BJ (cell line): ENCODE data around the gene PARP1. TPM values are rescaled to one million over a fixed set of nuclear protein-coding genes. Genes with fewer than 3 reads are reported as not detected.

Experiments used
- CTCF ChIA-PET: fragments of 350-600 bp; formaldehyde crosslinking; extraction: SDS; loops from one replicate; lab custom pipeline; 2021; ENCODE audit warnings: antibody characterized with exemption, inconsistent platforms; lab: Yijun Ruan, JAX
- POLR2A ChIA-PET: fragments of 300-600 bp; sonication (Branson Sonifier 250); formaldehyde crosslinking; extraction: SDS; loops from one replicate; lab custom pipeline; 2021; ENCODE audit warnings: antibody characterized with exemption; lab: Charles Lee
- DNase-seq: peaks from one replicate; pipeline ENCODE4 v3.0.0-alpha.2; 2011; ENCODE audit warnings: low read depth
- H3K27me3 ChIP-seq: 2 replicates; pipeline ENCODE4 v1.6.0; 2011; ENCODE audit warnings: low read length; ENCODE audit not compliant: control insufficient read depth, insufficient read depth
- H3K36me3 ChIP-seq: 2 replicates; pipeline ENCODE4 v1.5.1; 2011; ENCODE audit warnings: low read length; ENCODE audit not compliant: control insufficient read depth, insufficient read depth
- H3K4me3 ChIP-seq: 2 replicates; pipeline ENCODE4 v1.5.1; 2011; ENCODE audit warnings: low read depth, mild to moderate bottlenecking, control low read depth, low read length
- CTCF ChIP-seq: IDR thresholded peaks from 2 replicates; pipeline ENCODE4 v1.5.1; 2011; ENCODE audit warnings: low read depth, mild to moderate bottlenecking, control low read depth, inconsistent platforms, low read length, moderate library complexity; ENCODE audit not compliant: insufficient read depth
- polyA plus RNA-seq: library from polyadenylated mRNA; depleted of rRNA; stranded (reverse); fragments of >200 nt; gene quantifications from 2 replicates; pipeline ENCODE4 v1.2.3, GENCODE V29; 2011

Gene PARP1
- polyA plus RNA-seq, 1 experiment: 58.7 TPM

- DNase-seq: no peak
- no peak overlapping the region for H3K4me3 ChIP-seq
- no peak for TF ChIP-seq CTCF
- POLR2A ChIA-PET: no interaction called here
- H3K27me3 ChIP-seq: no peaks in the 10 kb centered on the region; the same call in 1 of the 2 replicates
- CTCF ChIA-PET: no interaction called here
- H3K36me3 ChIP-seq: no peaks in the 10 kb centered on the region
Measured at GRCh38 chr1:226322986-226323385, 84.9 kb downstream of the PARP1 start.

- no peak overlapping the region for H3K4me3 ChIP-seq
- DNase-seq: no peak
- H3K27me3 ChIP-seq: no peaks in the 10 kb centered on the region; the same call in 1 of the 2 replicates
- POLR2A ChIA-PET: no interaction called here
- H3K36me3 ChIP-seq: no peaks in the 10 kb centered on the region
- TF ChIP-seq CTCF: no peak
- CTCF ChIA-PET: interaction anchor here (1.1 to 1.9 kb wide), 2 partner anchors 12 to 14 kb away, joined by 3 to 4 read pairs; no protein-coding TSS in a partner anchor
Measured at GRCh38 chr1:226320930-226321329, 87.0 kb downstream of the PARP1 start.

- Histone ChIP-seq H3K4me3 (no peak overlapping the region), H3K36me3 (no peaks in the 10 kb centered on the region), H3K27me3 (no peaks in the 10 kb centered on the region; the same call in 1 of the 2 replicates)
- TF ChIP-seq CTCF: no peak
- DNase-seq: no peak
- ChIA-PET CTCF (no interaction called here), POLR2A (no interaction called here)
Measured at GRCh38 chr1:226318471-226318870, 89.4 kb downstream of the PARP1 start.

GRCh38 chr1:226314055-226314454 lies 93.8 kb downstream of the PARP1 start:
- DNase-seq: no peak
- CTCF ChIA-PET: interaction anchor here (0.9 to 1.1 kb wide), 3 partner anchors 10 to 117 kb away, joined by 3 read pairs; no protein-coding TSS in a partner anchor
- TF ChIP-seq CTCF: no peak
- Histone ChIP-seq H3K27me3 (no peaks in the 10 kb centered on the region; the same call in 1 of the 2 replicates), H3K36me3 (no peaks in the 10 kb centered on the region), H3K4me3 (no peak overlapping the region)
- POLR2A ChIA-PET: no interaction called here

GRCh38 chr1:226312065-226312464 lies 95.8 kb downstream of the PARP1 start:
- ChIA-PET CTCF (no interaction called here), POLR2A (no interaction called here)
- H3K36me3 ChIP-seq: no peaks in the 10 kb centered on the region
- no peak overlapping the region for H3K4me3 ChIP-seq
- TF ChIP-seq CTCF: no peak
- no peak for DNase-seq
- no peaks in the 10 kb centered on the region; the same call in 1 of the 2 replicates for H3K27me3 ChIP-seq
